GM23248 (cell line): ENCODE measurements around the gene CNRIP1. TPM values are rescaled to one million over a fixed set of nuclear protein-coding genes. Genes with fewer than 3 reads are reported as not detected.

Experiments used
- DNase-seq: peaks from one replicate; pipeline ENCODE4 v3.0.0-alpha.2; 2015
- H2AFZ ChIP-seq: fragments of 200-600 bp; sonication (generic); 2 replicates; pipeline ENCODE4 v1.6.1; 2016; ENCODE audit warnings: antibody characterized with exemption
- H3F3A ChIP-seq: fragments of 200-600 bp; sonication (generic); 2 replicates; pipeline ENCODE4 v1.6.1; 2016; ENCODE audit warnings: mild to moderate bottlenecking, antibody characterized with exemption, mixed run types; ENCODE audit not compliant: insufficient read depth
- H3K27ac ChIP-seq: fragments of 200-600 bp; sonication (generic); 2 replicates; pipeline ENCODE4 v1.5.1; 2016; ENCODE audit warnings: mild to moderate bottlenecking
- H3K27me3 ChIP-seq: fragments of 200-600 bp; sonication (generic); replicated peaks from 2 replicates; pipeline ENCODE4 v1.6.1; 2016; ENCODE audit warnings: mild to moderate bottlenecking; ENCODE audit not compliant: insufficient read depth
- H3K36me3 ChIP-seq: fragments of 200-600 bp; sonication (generic); 2 replicates; pipeline ENCODE4 v1.6.1; 2016; ENCODE audit warnings: low read depth, mild to moderate bottlenecking
- H3K4me1 ChIP-seq: fragments of 200-600 bp; sonication (generic); 2 replicates; pipeline ENCODE4 v1.6.1; 2016; ENCODE audit warnings: mild to moderate bottlenecking; ENCODE audit not compliant: insufficient read depth
- H3K4me2 ChIP-seq: fragments of 200-600 bp; sonication (generic); one replicate; pipeline ENCODE4 v1.6.1; 2016; ENCODE audit warnings: mild to moderate bottlenecking; ENCODE audit not compliant: unreplicated experiment
- H3K4me3 ChIP-seq: fragments of 200-600 bp; sonication (generic); 2 replicates; pipeline ENCODE4 v1.5.1; 2016; ENCODE audit warnings: mild to moderate bottlenecking
- H3K79me2 ChIP-seq: fragments of 200-600 bp; sonication (generic); 2 replicates; pipeline ENCODE4 v1.6.1; 2016; ENCODE audit warnings: mild to moderate bottlenecking; ENCODE audit not compliant: insufficient read depth
- H3K9ac ChIP-seq: fragments of 200-600 bp; sonication (generic); 2 replicates; pipeline ENCODE4 v1.6.1; 2016; ENCODE audit warnings: mild to moderate bottlenecking
- H3K9me2 ChIP-seq: fragments of 200-600 bp; sonication (generic); 2 replicates; pipeline ENCODE4 v1.6.1; 2016; ENCODE audit warnings: mixed run types, mild to moderate bottlenecking, moderate library complexity; ENCODE audit not compliant: insufficient read depth
- H3K9me3 ChIP-seq: fragments of 200-600 bp; sonication (generic); one replicate; pipeline ENCODE4 v1.6.1; 2017; ENCODE audit warnings: low read depth
- H4K20me1 ChIP-seq: fragments of 200-600 bp; sonication (generic); 2 replicates; pipeline ENCODE4 v1.6.0; 2016; ENCODE audit not compliant: insufficient read depth
- EZH2 ChIP-seq: fragments of 200-600 bp; sonication (generic); IDR thresholded peaks from 2 replicates; pipeline ENCODE4 v1.6.1; 2018; ENCODE audit warnings: antibody characterized with exemption, mild to moderate bottlenecking; ENCODE audit not compliant: insufficient read depth, poor library complexity, severe bottlenecking
- EZH2phosphoT487 ChIP-seq: fragments of 200-600 bp; sonication (generic); IDR thresholded peaks from 2 replicates; pipeline ENCODE4 v1.6.1; 2018; ENCODE audit warnings: antibody characterized with exemption, moderate library complexity, mild to moderate bottlenecking, low read depth; ENCODE audit not compliant: insufficient read depth
- WGBS, 2 experiments: methylation state at CpG; one replicate each; pipeline ENCODE4 v1.1.6; 2015 to 2017; ENCODE audit warnings: low lambda C conversion rate in 2 of 2, low coverage in 1 of 2; ENCODE audit errors: missing lambda C conversion rate in 2 of 2; 5-methylcytosine and 5-hydroxymethylcytosine counted together
- in situ Hi-C: fragments of 300-500 bp; cut with MboI; formaldehyde crosslinking; loops from 2 replicates; pipeline ENCODE4 v1.15.0; 2020
- polyA plus RNA-seq: library from polyadenylated mRNA; unstranded; fragments of >200 nt; fragmentation: Nextera tagmentation; extraction: Ambion mirVana; gene quantifications from 2 replicates; pipeline ENCODE4 v1.2.1, GENCODE V29; 2016
- total RNA-seq: library from RNA; depleted of rRNA; stranded (reverse); fragments of >200 nt; shearing (Covaris generic); gene quantifications from 2 replicates; pipeline ENCODE4 v1.2.3, GENCODE V29; 2014

CNRIP1 gene
- total and polyA plus RNA-seq, 2 experiments from 2014 or later, result 37.7 to 41.5 TPM

- no peaks in the 10 kb centered on the region for H3K9me3 ChIP-seq
- 70 to 72% methylated on average over 4 of the region's 4 CpGs for WGBS, 2 experiments
- H3K4me1 ChIP-seq, result peaks cover 10% of the 10 kb centered on the region
- H3K27ac ChIP-seq, result no peak overlapping the region
- no peak overlapping the region for H3K4me3 ChIP-seq
- peaks cover 9% of the 10 kb centered on the region for H3F3A ChIP-seq
- no peaks in the 10 kb centered on the region for H4K20me1 ChIP-seq
- H3K9me2 ChIP-seq, result no peaks in the 10 kb centered on the region
- in situ Hi-C loops, result no loop called here
- TF ChIP-seq EZH2phosphoT487 (no peak), EZH2 (no peak)
- no peaks in the 10 kb centered on the region for H3K27me3 ChIP-seq
- no peak overlapping the region for H2AFZ ChIP-seq
- H3K9ac ChIP-seq, result no peak overlapping the region
- no peak for DNase-seq
- H3K79me2 ChIP-seq, result no peaks in the 10 kb centered on the region
- no peak overlapping the region for H3K4me2 ChIP-seq
- H3K36me3 ChIP-seq, result no peaks in the 10 kb centered on the region
Observed at GRCh38 chr2:68279691-68280090, 40.1 kb downstream of the CNRIP1 start.

GRCh38 chr2:68278169-68278568 lies 41.6 kb downstream of the CNRIP1 start:
- in situ Hi-C loops, result no loop called here
- no peaks in the 10 kb centered on the region for H3K9me3 ChIP-seq

GRCh38 chr2:68274022-68274421 lies 45.7 kb downstream of the CNRIP1 start:
- H3K27me3 ChIP-seq, result no peaks in the 10 kb centered on the region
- no peaks in the 10 kb centered on the region for H4K20me1 ChIP-seq
- TF ChIP-seq EZH2 (no peak), EZH2phosphoT487 (no peak)
- no peaks in the 10 kb centered on the region for H3K9me3 ChIP-seq
- no peaks in the 10 kb centered on the region for H3K4me1 ChIP-seq
- H3F3A ChIP-seq, result no peaks in the 10 kb centered on the region
- no peaks in the 10 kb centered on the region for H3K36me3 ChIP-seq
- no peak overlapping the region for H3K4me2 ChIP-seq
- in situ Hi-C loops, result no loop called here
- H3K4me3 ChIP-seq, result no peak overlapping the region
- no peak for DNase-seq
- 66 to 73% methylated on average over 3 of the region's 3 CpGs for WGBS, 2 experiments
- no peak overlapping the region for H3K27ac ChIP-seq
- H3K9ac ChIP-seq, result no peak overlapping the region
- no peaks in the 10 kb centered on the region for H3K9me2 ChIP-seq
- H2AFZ ChIP-seq, result no peak overlapping the region
- no peaks in the 10 kb centered on the region for H3K79me2 ChIP-seq

More at GRCh38 chr2:68278169-68278568, 41.6 kb downstream of the CNRIP1 start:
- Histone ChIP-seq H3K9me2 (no peaks in the 10 kb centered on the region), H3K79me2 (no peaks in the 10 kb centered on the region), H3K36me3 (no peaks in the 10 kb centered on the region), H4K20me1 (no peaks in the 10 kb centered on the region), H3K27ac (no peak overlapping the region), H3K27me3 (no peaks in the 10 kb centered on the region), H3K4me1 (no peaks in the 10 kb centered on the region), H2AFZ (no peak overlapping the region), H3F3A (no peaks in the 10 kb centered on the region), H3K4me3 (no peak overlapping the region), H3K4me2 (no peak overlapping the region), H3K9ac (no peak overlapping the region)
- WGBS, 2 experiments, result 96 to 100% methylated on average over 1 of the region's 1 CpG
- no peak for DNase-seq
- TF ChIP-seq EZH2, result no peak
- no peak for TF ChIP-seq EZH2phosphoT487

GRCh38 chr2:68272246-68272994 lies 47.3 kb downstream of the CNRIP1 start:
- in situ Hi-C loops, result no loop called here
- H3K4me1 ChIP-seq, result no peaks in the 10 kb centered on the region
- TF ChIP-seq EZH2 (no peak), EZH2phosphoT487 (no peak)
- no peak overlapping the region for H3K9ac ChIP-seq
- no peak overlapping the region for H3K27ac ChIP-seq
- H2AFZ ChIP-seq, result no peak overlapping the region
- H3K36me3 ChIP-seq, result no peaks in the 10 kb centered on the region
- no peaks in the 10 kb centered on the region for H3K9me2 ChIP-seq
- H3K4me2 ChIP-seq, result no peak overlapping the region
- H3K27me3 ChIP-seq, result no peaks in the 10 kb centered on the region
- DNase-seq, result no peak
- 39 to 40% methylated on average over 2 of the region's 2 CpGs for WGBS, 2 experiments
- H4K20me1 ChIP-seq, result no peaks in the 10 kb centered on the region
- H3F3A ChIP-seq, result no peaks in the 10 kb centered on the region
- no peak overlapping the region for H3K4me3 ChIP-seq
- no peaks in the 10 kb centered on the region for H3K9me3 ChIP-seq
- no peaks in the 10 kb centered on the region for H3K79me2 ChIP-seq
